Panc1 (cell line): ENCODE results near the gene CC2D1A. TPM values are rescaled to one million over a fixed set of nuclear protein-coding genes. Genes with fewer than 3 reads are reported as not detected.

Source experiments
- ATAC-seq: fragments of 200-7000 bp; cut with Tn5 transposase; 2 replicates; pipeline ENCODE4 v1.9.1; 2020; ENCODE audit warnings: mild to moderate bottlenecking, moderate library complexity
- BruUV-seq: library from RNA; stranded (reverse); fragments of 400-500 nt; replicated peaks from 2 replicates; lab custom pipeline; 2021; lab: Mats Ljungman, UMichigan
- CTCF ChIA-PET: fragments of 300-600 bp; sonication (Branson Sonifier 250); formaldehyde crosslinking; loops from one replicate; lab custom pipeline; 2022; ENCODE audit warnings: antibody characterized with exemption; lab: Charles Lee
- POLR2A ChIA-PET: fragments of 300-600 bp; sonication (Branson Sonifier 250); formaldehyde crosslinking; loops from one replicate; lab custom pipeline; 2022; ENCODE audit warnings: antibody characterized with exemption; lab: Charles Lee
- DNase-seq: peaks from one replicate; pipeline ENCODE4 v3.0.0-alpha.2; 2010; ENCODE audit warnings: low read depth, low spot score
- H3K27ac ChIP-seq: 2 replicates; pipeline ENCODE4 v1.5.1; 2011; ENCODE audit warnings: mild to moderate bottlenecking, low read length, inconsistent platforms
- H3K27me3 ChIP-seq: fragments of 200-500 bp; sonication (Bioruptor generic); 2 replicates; pipeline ENCODE4 v1.6.0; 2014; ENCODE audit warnings: low read length, inconsistent platforms; ENCODE audit not compliant: control insufficient read depth, insufficient read depth
- H3K36me3 ChIP-seq: fragments of 200-500 bp; sonication (Bioruptor generic); 2 replicates; pipeline ENCODE4 v1.5.1; 2014; ENCODE audit warnings: inconsistent platforms, mild to moderate bottlenecking, low read length, moderate library complexity; ENCODE audit not compliant: control insufficient read depth, insufficient read depth
- H3K4me1 ChIP-seq: 2 replicates; pipeline ENCODE4 v1.5.1; 2011; ENCODE audit warnings: inconsistent platforms, mild to moderate bottlenecking, low read length, moderate library complexity; ENCODE audit not compliant: control insufficient read depth, insufficient read depth
- H3K4me3 ChIP-seq, 2 experiments: 2 replicates each; pipeline ENCODE4 v1.5.1; 2011 to 2012; ENCODE audit warnings: low read depth in 2 of 2, low read length in 2 of 2, mild to moderate bottlenecking in 2 of 2, inconsistent platforms in 1 of 2, moderate library complexity in 1 of 2
- H3K9me3 ChIP-seq: fragments of 200-500 bp; sonication (Bioruptor generic); 2 replicates; pipeline ENCODE4 v1.5.1; 2014; ENCODE audit warnings: low read depth, mild to moderate bottlenecking, inconsistent platforms, low read length, moderate library complexity; ENCODE audit not compliant: control insufficient read depth, insufficient read depth
- POLR2AphosphoS5 ChIP-seq: IDR thresholded peaks from 2 replicates; pipeline ENCODE4 v1.6.1; 2012; ENCODE audit warnings: mild to moderate bottlenecking, low read depth, low read length, moderate library complexity
- SIN3A ChIP-seq: IDR thresholded peaks from 2 replicates; pipeline ENCODE4 v1.6.1; 2012; ENCODE audit warnings: low read depth, mild to moderate bottlenecking, low read length, moderate library complexity, borderline replicate concordance; ENCODE audit not compliant: insufficient read depth
- TCF7L2 ChIP-seq: IDR thresholded peaks from 2 replicates; pipeline ENCODE4 v1.6.1; 2011; ENCODE audit warnings: mild to moderate bottlenecking, low read depth, low read length, inconsistent platforms
- in situ Hi-C: cut with HindIII; loops from 2 replicates; pipeline ENCODE4 v1.10.0; 2016; ENCODE audit warnings: low sequenced_read_pairs, low pct_unique_long_range_greater_than_20kb
- intact Hi-C: fragments of 100-400 bp; cut with micrococcal nuclease; formaldehyde crosslinking; loops from one replicate; pipeline ENCODE4 v1.10.0; 2022; ENCODE audit not compliant: unreplicated experiment
- total RNA-seq: library from RNA; stranded (reverse); gene quantifications from one replicate; pipeline ENCODE4 v1.2.1, GENCODE V29; 2021; ENCODE audit not compliant: unreplicated experiment
- TF ChIP-seq, protein P1 (sequence below), 2 experiments: IDR thresholded peaks; 2 replicates each; pipeline ENCODE4 v1.6.1; 2011 to 2012; ENCODE audit warnings: low read depth in 2 of 2, control low read depth in 1 of 2, low read length in 1 of 2, mild to moderate bottlenecking in 1 of 2, moderate library complexity in 1 of 2; ENCODE audit not compliant: insufficient read depth in 1 of 2
- TF ChIP-seq, protein P2 (sequence below): fragments of 450-650 bp; IDR thresholded peaks from 2 replicates; pipeline ENCODE4 v1.5.1; 2017; ENCODE audit warnings: mild to moderate bottlenecking

The CC2D1A gene
- total RNA-seq, 1 experiment from 2014 or later, result 28.0 TPM

DNA sequence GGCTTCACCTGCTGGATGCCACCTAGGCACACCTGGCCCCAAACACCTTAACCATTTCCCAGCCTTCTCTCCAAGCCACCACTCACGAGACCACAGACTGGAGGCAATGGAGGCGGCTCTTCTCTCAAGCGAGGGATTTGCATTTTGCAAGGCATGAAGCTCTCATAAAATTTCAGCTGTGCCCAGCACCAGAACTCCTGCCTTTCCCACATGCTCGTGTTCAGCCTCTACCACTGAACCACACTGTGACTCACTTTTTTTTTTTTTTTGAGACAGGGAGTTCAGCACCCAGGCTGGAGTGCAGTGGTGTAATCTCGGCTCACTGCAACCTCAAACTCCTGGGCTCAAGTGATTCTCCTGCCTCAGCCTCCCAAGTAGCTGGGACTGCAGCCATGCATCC lies 18.5 kb upstream of the CC2D1A start:
- H3K4me3 ChIP-seq, result no peak overlapping the region
- ATAC-seq (no peak), DNase-seq (no peak)
- POLR2A ChIA-PET, result no interaction called here
- in situ Hi-C loops (no loop called here), intact Hi-C loops (no loop called here)
- no peak overlapping the region for H3K27ac ChIP-seq
- H3K36me3 ChIP-seq, result no peaks in the 10 kb centered on the region
- no peaks in the 10 kb centered on the region for H3K9me3 ChIP-seq
- no peaks in the 10 kb centered on the region for H3K4me1 ChIP-seq
- no TSS peak for BruUV-seq
- CTCF ChIA-PET, result interaction anchor here (0.6 kb wide), 2 partner anchors 18 to 1118 kb away, joined by 3 to 4 read pairs; no protein-coding TSS in a partner anchor
- TF ChIP-seq POLR2AphosphoS5 (no peak), SIN3A (no peak), TCF7L2 (no peak)
- TF ChIP-seq, protein P1, sequence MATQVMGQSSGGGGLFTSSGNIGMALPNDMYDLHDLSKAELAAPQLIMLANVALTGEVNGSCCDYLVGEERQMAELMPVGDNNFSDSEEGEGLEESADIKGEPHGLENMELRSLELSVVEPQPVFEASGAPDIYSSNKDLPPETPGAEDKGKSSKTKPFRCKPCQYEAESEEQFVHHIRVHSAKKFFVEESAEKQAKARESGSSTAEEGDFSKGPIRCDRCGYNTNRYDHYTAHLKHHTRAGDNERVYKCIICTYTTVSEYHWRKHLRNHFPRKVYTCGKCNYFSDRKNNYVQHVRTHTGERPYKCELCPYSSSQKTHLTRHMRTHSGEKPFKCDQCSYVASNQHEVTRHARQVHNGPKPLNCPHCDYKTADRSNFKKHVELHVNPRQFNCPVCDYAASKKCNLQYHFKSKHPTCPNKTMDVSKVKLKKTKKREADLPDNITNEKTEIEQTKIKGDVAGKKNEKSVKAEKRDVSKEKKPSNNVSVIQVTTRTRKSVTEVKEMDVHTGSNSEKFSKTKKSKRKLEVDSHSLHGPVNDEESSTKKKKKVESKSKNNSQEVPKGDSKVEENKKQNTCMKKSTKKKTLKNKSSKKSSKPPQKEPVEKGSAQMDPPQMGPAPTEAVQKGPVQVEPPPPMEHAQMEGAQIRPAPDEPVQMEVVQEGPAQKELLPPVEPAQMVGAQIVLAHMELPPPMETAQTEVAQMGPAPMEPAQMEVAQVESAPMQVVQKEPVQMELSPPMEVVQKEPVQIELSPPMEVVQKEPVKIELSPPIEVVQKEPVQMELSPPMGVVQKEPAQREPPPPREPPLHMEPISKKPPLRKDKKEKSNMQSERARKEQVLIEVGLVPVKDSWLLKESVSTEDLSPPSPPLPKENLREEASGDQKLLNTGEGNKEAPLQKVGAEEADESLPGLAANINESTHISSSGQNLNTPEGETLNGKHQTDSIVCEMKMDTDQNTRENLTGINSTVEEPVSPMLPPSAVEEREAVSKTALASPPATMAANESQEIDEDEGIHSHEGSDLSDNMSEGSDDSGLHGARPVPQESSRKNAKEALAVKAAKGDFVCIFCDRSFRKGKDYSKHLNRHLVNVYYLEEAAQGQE (IDR thresholded peaks at IDR 0.05; ENCODE audit: insufficient read depth in 1 of 2, low read depth in 2 of 2, low read length in 1 of 2), result no peak
- TF ChIP-seq, protein P2, sequence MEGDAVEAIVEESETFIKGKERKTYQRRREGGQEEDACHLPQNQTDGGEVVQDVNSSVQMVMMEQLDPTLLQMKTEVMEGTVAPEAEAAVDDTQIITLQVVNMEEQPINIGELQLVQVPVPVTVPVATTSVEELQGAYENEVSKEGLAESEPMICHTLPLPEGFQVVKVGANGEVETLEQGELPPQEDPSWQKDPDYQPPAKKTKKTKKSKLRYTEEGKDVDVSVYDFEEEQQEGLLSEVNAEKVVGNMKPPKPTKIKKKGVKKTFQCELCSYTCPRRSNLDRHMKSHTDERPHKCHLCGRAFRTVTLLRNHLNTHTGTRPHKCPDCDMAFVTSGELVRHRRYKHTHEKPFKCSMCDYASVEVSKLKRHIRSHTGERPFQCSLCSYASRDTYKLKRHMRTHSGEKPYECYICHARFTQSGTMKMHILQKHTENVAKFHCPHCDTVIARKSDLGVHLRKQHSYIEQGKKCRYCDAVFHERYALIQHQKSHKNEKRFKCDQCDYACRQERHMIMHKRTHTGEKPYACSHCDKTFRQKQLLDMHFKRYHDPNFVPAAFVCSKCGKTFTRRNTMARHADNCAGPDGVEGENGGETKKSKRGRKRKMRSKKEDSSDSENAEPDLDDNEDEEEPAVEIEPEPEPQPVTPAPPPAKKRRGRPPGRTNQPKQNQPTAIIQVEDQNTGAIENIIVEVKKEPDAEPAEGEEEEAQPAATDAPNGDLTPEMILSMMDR, result no peak
- H3K27me3 ChIP-seq, result no peaks in the 10 kb centered on the region

DNA sequence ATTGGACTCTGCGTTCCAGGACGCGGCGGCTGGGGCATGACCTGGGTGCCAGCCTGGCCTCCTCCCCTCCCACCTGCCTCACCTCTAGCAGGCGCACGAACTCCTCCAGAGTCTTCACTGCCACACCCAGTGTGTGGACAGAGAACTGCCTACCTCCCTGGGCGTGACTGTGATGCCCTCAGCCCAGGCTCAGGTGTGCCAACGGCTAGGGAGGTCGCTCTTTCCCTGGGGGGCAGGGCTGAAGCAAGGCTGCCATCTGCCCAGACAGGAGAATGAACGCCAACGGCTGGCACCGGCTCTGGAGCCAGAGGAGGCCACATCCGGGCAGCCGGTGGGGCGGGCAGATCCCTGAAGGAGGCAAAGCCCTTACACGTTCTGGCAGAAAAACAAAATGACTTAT lies 17.7 kb upstream of the CC2D1A start:
- DNase-seq, result no peak
- POLR2A ChIA-PET, result no interaction called here
- intact Hi-C loops, result no loop called here

More for the DNA sequence above, 17.7 kb upstream of the CC2D1A start:
- Histone ChIP-seq H3K36me3 (no peaks in the 10 kb centered on the region), H3K4me1 (no peaks in the 10 kb centered on the region), H3K27me3 (no peaks in the 10 kb centered on the region), H3K27ac (no peak overlapping the region), H3K4me3 (no peak overlapping the region), H3K9me3 (no peaks in the 10 kb centered on the region)
- no TSS peak for BruUV-seq
- in situ Hi-C loops, result no loop called here
- ATAC-seq, result no peak
- CTCF ChIA-PET, result interaction anchor here (0.6 kb wide), 1 partner anchor 1118 kb away, joined by 3 read pairs; no protein-coding TSS in a partner anchor
- TF ChIP-seq, protein P1 (IDR thresholded peaks at IDR 0.05; ENCODE audit: insufficient read depth in 1 of 2, low read depth in 2 of 2, low read length in 1 of 2), result no peak
- TF ChIP-seq SIN3A, result no peak
- TF ChIP-seq, protein P2, result no peak
- no peak for TF ChIP-seq POLR2AphosphoS5
